H1 (cell line): ENCODE results near the gene DYNC1I1. TPM values are rescaled to one million over a fixed set of nuclear protein-coding genes. Genes with fewer than 3 reads are reported as not detected.

ENCODE experiments used
- CTCF ChIA-PET: fragments of 300-600 bp; sonication (Branson Sonifier 250); formaldehyde crosslinking; loops from one replicate; lab custom pipeline; 2021; ENCODE audit not compliant: partially characterized antibody; lab: Charles Lee
- POLR2A ChIA-PET: fragments of 300-600 bp; sonication (Branson Sonifier 250); formaldehyde crosslinking; loops from one replicate; lab custom pipeline; 2021; ENCODE audit warnings: inconsistent platforms; ENCODE audit not compliant: partially characterized antibody; lab: Charles Lee
- DNase-seq, 2 experiments: peaks; one replicate each; pipeline versions ENCODE4 v3.0.0 to v3.0.0-alpha.2; 2010 to 2022; ENCODE audit warnings: low spot score in 2 of 2, low read depth in 1 of 2, mixed read lengths in 1 of 2
- FAIRE-seq: peaks from 2 replicates; lab custom pipeline; 2011; peaks lifted over from hg19 to GRCh38; lab: Jason Lieb, UNC
- H2AFZ ChIP-seq: 2 replicates; pipeline ENCODE4 v1.8.1; 2012; ENCODE audit warnings: low read length, inconsistent platforms
- H2AK5ac ChIP-seq: 2 replicates; pipeline ENCODE4 v1.6.1; 2013; ENCODE audit warnings: low read depth, low read length
- H2BK120ac ChIP-seq: replicated peaks from 2 replicates; pipeline ENCODE3; 2013; ENCODE audit warnings: low read depth, low read length, inconsistent platforms
- H2BK12ac ChIP-seq: 2 replicates; pipeline ENCODE4 v1.6.1; 2013; ENCODE audit warnings: low read depth, low read length
- H2BK15ac ChIP-seq: 2 replicates; pipeline ENCODE4 v1.6.1; 2013; ENCODE audit warnings: low read length
- H2BK20ac ChIP-seq: 2 replicates; pipeline ENCODE4 v1.6.1; 2013; ENCODE audit warnings: low read length
- H2BK5ac ChIP-seq: 2 replicates; pipeline ENCODE4 v1.6.1; 2013; ENCODE audit warnings: low read depth, low read length
- H3K14ac ChIP-seq: 2 replicates; pipeline ENCODE4 v1.6.1; 2013; ENCODE audit warnings: inconsistent platforms; ENCODE audit not compliant: insufficient read length
- H3K18ac ChIP-seq: 2 replicates; pipeline ENCODE4 v1.6.1; 2013; ENCODE audit warnings: low read length; ENCODE audit errors: extremely low read depth
- H3K23ac ChIP-seq: 2 replicates; pipeline ENCODE4 v1.6.1; 2013; ENCODE audit warnings: inconsistent platforms; ENCODE audit not compliant: insufficient read length
- H3K23me2 ChIP-seq: 2 replicates; pipeline ENCODE4 v1.6.1; 2013; ENCODE audit warnings: low read depth, low read length
- H3K27ac ChIP-seq: 2 replicates; pipeline ENCODE4 v1.6.1; 2011; ENCODE audit warnings: low read depth, low read length, inconsistent platforms
- H3K27me3 ChIP-seq, 4 experiments: replicated peaks in 1 of 4; 1 replicate in 1 of 4; 2 replicates in 3 of 4; pipeline versions ENCODE4 v1.6.1 to v1.8.1; 2011 to 2013; ENCODE audit warnings: low read length in 3 of 4, mild to moderate bottlenecking in 3 of 4, inconsistent platforms in 2 of 4, mixed read lengths in 2 of 4, moderate library complexity in 1 of 4; ENCODE audit not compliant: control insufficient read depth in 3 of 4, insufficient read depth in 3 of 4; ENCODE audit errors: extremely low read depth in 1 of 4
- H3K36me3 ChIP-seq, 4 experiments: 2 replicates each; pipeline versions ENCODE4 v1.6.1 to v1.8.1; 2011 to 2013; ENCODE audit warnings: mild to moderate bottlenecking in 4 of 4, low read length in 3 of 4, moderate library complexity in 2 of 4, control low read depth in 1 of 4, inconsistent platforms in 1 of 4; ENCODE audit not compliant: insufficient read depth in 4 of 4, control insufficient read depth in 2 of 4
- H3K4ac ChIP-seq: replicated peaks from 2 replicates; pipeline ENCODE3; 2013; ENCODE audit warnings: low read length, low read depth, mixed read lengths, inconsistent platforms; ENCODE audit not compliant: insufficient read length
- H3K4me1 ChIP-seq, 4 experiments: replicated peaks in 1 of 4; 1 replicate in 1 of 4; 2 replicates in 3 of 4; pipeline versions ENCODE4 v1.6.1 to v1.8.1; 2011 to 2013; ENCODE audit warnings: low read length in 3 of 4, inconsistent platforms in 2 of 4, mixed read lengths in 1 of 4; ENCODE audit not compliant: insufficient read depth in 4 of 4, control insufficient read depth in 3 of 4
- H3K4me2 ChIP-seq, 2 experiments: 2 replicates each; pipeline versions ENCODE4 v1.6.1 to v1.8.1; 2011 to 2013; ENCODE audit warnings: low read depth in 2 of 2, low read length in 2 of 2, control low read depth in 1 of 2, inconsistent platforms in 1 of 2, mild to moderate bottlenecking in 1 of 2; ENCODE audit not compliant: insufficient read depth in 1 of 2
- H3K4me3 ChIP-seq, 4 experiments: fragments of 200-600, 300-600 bp in 1 of 4; sonication (generic), shearing (Covaris generic), sonication (Bioruptor Twin) in 1 of 4; 2 replicates each; pipeline versions ENCODE4 v1.5.1 to v1.8.1; 2011 to 2016; ENCODE audit warnings: low read length in 4 of 4, low read depth in 3 of 4, control low read depth in 2 of 4, inconsistent platforms in 2 of 4, mild to moderate bottlenecking in 2 of 4, mixed read lengths in 1 of 4, moderate library complexity in 1 of 4; ENCODE audit not compliant: insufficient read depth in 2 of 4; ENCODE audit errors: extremely low read depth in 1 of 4
- H3K56ac ChIP-seq: replicated peaks from 2 replicates; pipeline ENCODE3; 2013; ENCODE audit warnings: low read depth, mild to moderate bottlenecking, mixed read lengths, low read length, inconsistent platforms; ENCODE audit not compliant: insufficient read length
- H3K79me1 ChIP-seq: 2 replicates; pipeline ENCODE4 v1.6.1; 2013; ENCODE audit warnings: low read depth, low read length, control low read depth
- H3K79me2 ChIP-seq, 2 experiments: 2 replicates each; pipeline versions ENCODE4 v1.6.1 to v1.8.1; 2012 to 2013; ENCODE audit warnings: low read length in 2 of 2, mild to moderate bottlenecking in 2 of 2, inconsistent platforms in 1 of 2; ENCODE audit not compliant: insufficient read depth in 2 of 2, control insufficient read depth in 1 of 2
- H3K9ac ChIP-seq, 4 experiments: replicated peaks in 1 of 4; 1 replicate in 1 of 4; 2 replicates in 3 of 4; pipeline versions ENCODE4 v1.6.1 to v1.8.1; 2011 to 2013; ENCODE audit warnings: low read depth in 3 of 4, low read length in 3 of 4, control low read depth in 2 of 4, mild to moderate bottlenecking in 2 of 4, moderate library complexity in 2 of 4, inconsistent platforms in 1 of 4; ENCODE audit errors: extremely low read depth in 1 of 4
- H3K9me3 ChIP-seq, 2 experiments: 2 replicates each; pipeline versions ENCODE4 v1.6.1 to v1.8.1; 2012 to 2013; ENCODE audit warnings: mild to moderate bottlenecking in 2 of 2, moderate library complexity in 2 of 2, control low read depth in 1 of 2, inconsistent platforms in 1 of 2, low read depth in 1 of 2, low read length in 1 of 2, mixed read lengths in 1 of 2; ENCODE audit not compliant: insufficient read depth in 2 of 2
- H4K20me1 ChIP-seq, 2 experiments: replicated peaks in 1 of 2; 2 replicates each; pipeline versions ENCODE3 to v1.8.1; 2011 to 2013; ENCODE audit warnings: inconsistent platforms in 2 of 2, low read length in 2 of 2, mild to moderate bottlenecking in 1 of 2; ENCODE audit not compliant: insufficient read depth in 2 of 2, control insufficient read depth in 1 of 2
- H4K5ac ChIP-seq: 2 replicates; pipeline ENCODE4 v1.6.1; 2013; ENCODE audit warnings: low read length, low read depth, mixed read lengths, inconsistent platforms; ENCODE audit not compliant: insufficient read length
- H4K8ac ChIP-seq: 2 replicates; pipeline ENCODE4 v1.8.0; 2013; ENCODE audit warnings: mild to moderate bottlenecking, moderate library complexity, low read length, inconsistent platforms; ENCODE audit not compliant: insufficient read depth; ENCODE audit errors: extremely low read depth
- H4K91ac ChIP-seq: replicated peaks from 2 replicates; pipeline ENCODE3; 2013; ENCODE audit warnings: low read length, mixed read lengths, inconsistent platforms; ENCODE audit not compliant: insufficient read length
- CTBP2 ChIP-seq: IDR thresholded peaks from 2 replicates; pipeline ENCODE4 v1.7.0; 2011; ENCODE audit warnings: borderline replicate concordance, mild to moderate bottlenecking, moderate library complexity, mixed read lengths, low read length; ENCODE audit not compliant: insufficient read depth, insufficient read length
- CTCF ChIP-seq, 3 experiments: IDR thresholded peaks; 1 replicate in 2 of 3; 2 replicates in 1 of 3; pipeline versions ENCODE4 v1.5.1 to v1.6.1; 2011; ENCODE audit warnings: low read length in 3 of 3, mild to moderate bottlenecking in 3 of 3, inconsistent platforms in 2 of 3, low read depth in 1 of 3, moderate library complexity in 1 of 3; ENCODE audit not compliant: insufficient read depth in 1 of 3; ENCODE audit errors: control extremely low read depth in 1 of 3
- RAD21 ChIP-seq, 2 experiments: IDR thresholded peaks in 1 of 2; conservative IDR thresholded peaks in 1 of 2; 2 replicates each; pipeline ENCODE4 v1.6.1; 2011; ENCODE audit warnings: low read depth in 2 of 2, low read length in 2 of 2, improper control_type of control experiment in 1 of 2, inconsistent platforms in 1 of 2, mild to moderate bottlenecking in 1 of 2, moderate library complexity in 1 of 2
- SIN3A ChIP-seq, 2 experiments: IDR thresholded peaks in 1 of 2; conservative IDR thresholded peaks in 1 of 2; 2 replicates each; pipeline ENCODE4 v1.6.1; 2011 to 2012; ENCODE audit warnings: low read length in 2 of 2, improper control_type of control experiment in 1 of 2, low read depth in 1 of 2, mild to moderate bottlenecking in 1 of 2
- TBP ChIP-seq: IDR thresholded peaks from 2 replicates; pipeline ENCODE4 v1.6.1; 2011; ENCODE audit warnings: low read depth, low read length, improper control_type of control experiment
- WGBS, 2 experiments: shearing (Covaris generic) in 1 of 2; methylation state at CpG; one replicate each; pipeline versions ENCODE4 v1.1.6 to v1.1.7; 2013 to 2015; ENCODE audit warnings: low lambda C conversion rate in 2 of 2, mixed read lengths in 2 of 2, inconsistent platforms in 1 of 2, low coverage in 1 of 2, missing lambda C conversion rate in 1 of 2; ENCODE audit not compliant: insufficient replicate concordance in 2 of 2, insufficient coverage in 1 of 2, insufficient read length in 1 of 2; ENCODE audit errors: extremely low coverage in 1 of 2, missing lambda C conversion rate in 1 of 2; 5-methylcytosine and 5-hydroxymethylcytosine counted together
- polyA plus RNA-seq, 7 experiments: library from polyadenylated mRNA; depleted of rRNA in 3 of 7; stranded (reverse) in 5 of 7; unstranded in 2 of 7; fragments of >200 nt in 5 of 7; fragments of 200-250 nt in 2 of 7; gene quantifications; 1 replicate in 5 of 7; 2 replicates in 1 of 7; 4 replicates in 1 of 7; pipeline versions ENCODE4 v1.2.1 to v1.2.3, GENCODE V29; 2011 to 2013; ENCODE audit warnings: missing spikeins in 2 of 7, mixed read lengths in 2 of 7
- total RNA-seq: library from RNA; stranded (reverse); fragmentation: NEBNext Ultra II Directional; extraction: Animal tissue kit (Norgen Biotek cat#: 25700); gene quantifications from 2 replicates; pipeline ENCODE4 v1.2.1, GENCODE V29; 2021

Gene DYNC1I1
- total and polyA plus RNA-seq, 2 of the 8 experiments (the other 6 are each of a cell fraction or from before 2014, with no cell fraction given): 0.45 to 0.58 TPM

- peak overlapping the region; percentile 26; the same call in 1 of the 2 replicates for H2AFZ ChIP-seq
- no peak overlapping the region for H2BK5ac ChIP-seq
- H3K9ac ChIP-seq: no peak overlapping the region
- H4K20me1 ChIP-seq: no peaks in the 10 kb centered on the region
- CTCF ChIA-PET: interaction anchor here (0.7 to 17.5 kb wide), 11 partner anchors 8 to 337 kb away, joined by 3 to 335 read pairs (median 4); no protein-coding TSS in a partner anchor
- no peak overlapping the region for H3K23ac ChIP-seq
- no peak overlapping the region for H3K27ac ChIP-seq
- POLR2A ChIA-PET: no interaction called here
- no peaks in the 10 kb centered on the region for H3K27me3 ChIP-seq
- H3K36me3 ChIP-seq: no peaks in the 10 kb centered on the region
- no peak overlapping the region for H3K4me3 ChIP-seq
- H3K9me3 ChIP-seq: no peaks in the 10 kb centered on the region
- H3K79me2 ChIP-seq: no peaks in the 10 kb centered on the region
- H4K5ac ChIP-seq: no peak overlapping the region
- H3K4ac ChIP-seq: peak overlapping the region; percentile 36
- H4K8ac ChIP-seq: no peak overlapping the region
- TF ChIP-seq TBP (no peak), CTBP2 (no peak), SIN3A (conservative IDR thresholded peaks at IDR 0.05 in 1 of 2, IDR thresholded peaks at IDR 0.05 in 1 of 2; ENCODE audit: low read depth in 1 of 2, low read length in 2 of 2) (no peak), CTCF (IDR thresholded peaks at IDR 0.05; ENCODE audit: control extremely low read depth in 1 of 3, insufficient read depth in 1 of 3, low read depth in 1 of 3, low read length in 3 of 3) (peak in 2 of 3 experiments; percentile 58 to 65; a peak in 2 of 4 replicates), RAD21 (IDR thresholded peaks at IDR 0.05 in 1 of 2, conservative IDR thresholded peaks at IDR 0.05 in 1 of 2; ENCODE audit: low read depth in 2 of 2, low read length in 2 of 2) (peak; percentile 78 to 79)
- no peak overlapping the region for H2BK120ac ChIP-seq
- H2AK5ac ChIP-seq: no peak overlapping the region
- peaks cover 0 to 3% (median 1%) of the 10 kb centered on the region in 4 experiments; a peak in 1 of 7 replicates for H3K4me1 ChIP-seq
- no peak overlapping the region for H2BK20ac ChIP-seq
- no peak overlapping the region for H3K14ac ChIP-seq
- H3K18ac ChIP-seq: no peak overlapping the region
- H3K23me2 ChIP-seq: no peaks in the 10 kb centered on the region
- FAIRE-seq: peak; percentile 42
- H2BK12ac ChIP-seq: no peak overlapping the region
- H2BK15ac ChIP-seq: no peak overlapping the region
- no peak overlapping the region for H4K91ac ChIP-seq
- DNase-seq: no peak
- no peak overlapping the region for H3K4me2 ChIP-seq
- no peak overlapping the region for H3K56ac ChIP-seq
- H3K79me1 ChIP-seq: no peaks in the 10 kb centered on the region
- WGBS, 2 experiments: 75% methylated on average over 9 of the region's 9 CpGs; no CpG with 5 or more reads in 1 of the 2 experiments
These were observed 93.5 kb downstream of the DYNC1I1 start for GRCh38 chr7:95865716-95866371.
